H9 (cell line): ENCODE measurements around the gene RNASEH2B. TPM values are rescaled to one million over a fixed set of nuclear protein-coding genes. Genes with fewer than 3 reads are reported as not detected.

Experiments
- DNase-seq: peaks from one replicate; pipeline ENCODE4 v3.0.0-alpha.2; 2017
- H2AFZ ChIP-seq: one replicate; pipeline ENCODE4 v1.6.1; 2013; ENCODE audit warnings: mild to moderate bottlenecking, low read length, control low read depth, moderate library complexity
- H2AK5ac ChIP-seq: 2 replicates; pipeline ENCODE4 v1.6.1; 2013; ENCODE audit warnings: low read length, control low read depth, mixed read lengths; ENCODE audit not compliant: insufficient read length
- H2BK120ac ChIP-seq: one replicate; pipeline ENCODE4 v1.6.1; 2013; ENCODE audit warnings: low read depth, mild to moderate bottlenecking, low read length, control low read depth, inconsistent platforms; ENCODE audit not compliant: poor library complexity, severe bottlenecking
- H2BK12ac ChIP-seq: 2 replicates; pipeline ENCODE4 v1.6.1; 2013; ENCODE audit warnings: low read length, control low read depth, mixed read lengths, low read depth; ENCODE audit not compliant: insufficient read length
- H2BK15ac ChIP-seq: 2 replicates; pipeline ENCODE4 v1.6.1; 2013; ENCODE audit warnings: low read depth, low read length, control low read depth
- H2BK20ac ChIP-seq: one replicate; pipeline ENCODE4 v1.6.1; 2013; ENCODE audit warnings: low read depth, mild to moderate bottlenecking, low read length, control low read depth, inconsistent platforms; ENCODE audit not compliant: poor library complexity, severe bottlenecking
- H2BK5ac ChIP-seq: 2 replicates; pipeline ENCODE4 v1.6.1; 2013; ENCODE audit warnings: low read length, control low read depth, mixed read lengths; ENCODE audit not compliant: insufficient read length
- H3K14ac ChIP-seq: 2 replicates; pipeline ENCODE4 v1.6.1; 2013; ENCODE audit warnings: low read length, control low read depth; ENCODE audit not compliant: insufficient read depth
- H3K18ac ChIP-seq: 2 replicates; pipeline ENCODE4 v1.6.1; 2013; ENCODE audit warnings: low read depth, mild to moderate bottlenecking, mixed read lengths, low read length, control low read depth; ENCODE audit not compliant: insufficient read length
- H3K23ac ChIP-seq: 2 replicates; pipeline ENCODE4 v1.6.1; 2013; ENCODE audit warnings: low read length, control low read depth, mixed read lengths, low read depth; ENCODE audit not compliant: insufficient read length
- H3K23me2 ChIP-seq: 2 replicates; pipeline ENCODE4 v1.6.1; 2013; ENCODE audit warnings: low read depth, mild to moderate bottlenecking, mixed read lengths, low read length, control low read depth; ENCODE audit not compliant: insufficient read length, poor library complexity, severe bottlenecking
- H3K27ac ChIP-seq: 2 replicates; pipeline ENCODE4 v1.5.1; 2013; ENCODE audit warnings: low read length, control low read depth, mixed read lengths, low read depth; ENCODE audit not compliant: insufficient read length
- H3K27me3 ChIP-seq: 2 replicates; pipeline ENCODE4 v1.6.1; 2013; ENCODE audit warnings: low read length, control low read depth, inconsistent platforms; ENCODE audit not compliant: insufficient read depth
- H3K4ac ChIP-seq: 2 replicates; pipeline ENCODE4 v1.6.1; 2013; ENCODE audit warnings: low read depth, mild to moderate bottlenecking, control low read depth, inconsistent platforms, low read length, moderate library complexity
- H3K4me1 ChIP-seq: 2 replicates; pipeline ENCODE4 v1.6.1; 2013; ENCODE audit warnings: low read length, control low read depth, inconsistent platforms; ENCODE audit not compliant: insufficient read depth
- H3K4me2 ChIP-seq: 2 replicates; pipeline ENCODE4 v1.6.1; 2013; ENCODE audit warnings: low read length, control low read depth, mixed read lengths; ENCODE audit not compliant: insufficient read length, insufficient read depth
- H3K56ac ChIP-seq: 2 replicates; pipeline ENCODE4 v1.6.1; 2013; ENCODE audit warnings: low read depth, mild to moderate bottlenecking, mixed read lengths, low read length, control low read depth; ENCODE audit not compliant: insufficient read length
- H3K79me1 ChIP-seq: 2 replicates; pipeline ENCODE4 v1.6.1; 2013; ENCODE audit warnings: low read depth, mild to moderate bottlenecking, moderate library complexity, low read length, control low read depth, inconsistent platforms; ENCODE audit not compliant: insufficient read depth, poor library complexity, severe bottlenecking
- H3K79me2 ChIP-seq: 2 replicates; pipeline ENCODE4 v1.6.1; 2013; ENCODE audit warnings: low read length, control low read depth, inconsistent platforms; ENCODE audit not compliant: insufficient read depth
- H3K9ac ChIP-seq: 2 replicates; pipeline ENCODE4 v1.6.1; 2013; ENCODE audit warnings: low read length, control low read depth, mixed read lengths; ENCODE audit not compliant: insufficient read length; ENCODE audit errors: extremely low read depth
- H3K9me3 ChIP-seq: one replicate; pipeline ENCODE4 v1.6.1; 2013; ENCODE audit warnings: low read depth, low read length, inconsistent platforms; ENCODE audit not compliant: control insufficient read depth
- H3T11ph ChIP-seq: one replicate; pipeline ENCODE4 v1.6.1; 2013; ENCODE audit warnings: mild to moderate bottlenecking, low read length, control low read depth, inconsistent platforms
- H4K20me1 ChIP-seq: one replicate; pipeline ENCODE4 v1.6.1; 2013; ENCODE audit not compliant: control insufficient read depth, insufficient read length, insufficient read depth
- H4K5ac ChIP-seq: 2 replicates; pipeline ENCODE4 v1.6.1; 2013; ENCODE audit warnings: low read depth, mild to moderate bottlenecking, mixed read lengths, low read length, control low read depth; ENCODE audit not compliant: insufficient read length
- H4K8ac ChIP-seq: replicated peaks from 2 replicates; pipeline ENCODE4 v1.6.1; 2013; ENCODE audit warnings: low read length, control low read depth, mixed read lengths, low read depth; ENCODE audit not compliant: insufficient read length
- H4K91ac ChIP-seq: 2 replicates; pipeline ENCODE4 v1.6.1; 2013; ENCODE audit warnings: low read depth, mild to moderate bottlenecking, moderate library complexity, mixed read lengths, low read length, control low read depth; ENCODE audit not compliant: insufficient read length
- H3K27ac Mint-ChIP-seq, 3 experiments: 2 replicates in 2 of 3; 3 replicates in 1 of 3; pipeline ENCODE4 v1.8.0; 2020 to 2021; ENCODE audit warnings: mixed read lengths in 3 of 3, mild to moderate bottlenecking in 1 of 3, moderate library complexity in 1 of 3
- H3K27me3 Mint-ChIP-seq: 2 replicates; pipeline ENCODE4 v1.8.0; 2021; ENCODE audit warnings: low read depth, mild to moderate bottlenecking, moderate library complexity, mixed read lengths
- H3K36me3 Mint-ChIP-seq, 3 experiments: 2 replicates in 2 of 3; 3 replicates in 1 of 3; pipeline ENCODE4 v1.8.0; 2020 to 2021; ENCODE audit warnings: low read depth in 3 of 3, mixed read lengths in 3 of 3; ENCODE audit not compliant: insufficient read depth in 1 of 3
- H3K4me1 Mint-ChIP-seq, 2 experiments: 2 replicates each; pipeline ENCODE4 v1.8.0; 2020; ENCODE audit warnings: mixed read lengths in 2 of 2
- H3K4me3 Mint-ChIP-seq, 2 experiments: 2 replicates in 1 of 2; 3 replicates in 1 of 2; pipeline ENCODE4 v1.8.0; 2020 to 2021; ENCODE audit warnings: mild to moderate bottlenecking in 2 of 2, mixed read lengths in 2 of 2, moderate library complexity in 1 of 2
- H3K9me3 Mint-ChIP-seq, 2 experiments: 2 replicates in 1 of 2; 3 replicates in 1 of 2; pipeline ENCODE4 v1.8.0; 2020; ENCODE audit warnings: mild to moderate bottlenecking in 2 of 2, mixed read lengths in 2 of 2, moderate library complexity in 1 of 2
- WGBS: extraction: QIAGEN DNeasy Blood & Tissue Kit; methylation state at CpG from one replicate; pipeline ENCODE4 v1.1.7; 2013; ENCODE audit warnings: missing lambda C conversion rate, low lambda C conversion rate, mixed read lengths; ENCODE audit not compliant: insufficient read length; ENCODE audit errors: extremely low coverage; 5-methylcytosine and 5-hydroxymethylcytosine counted together
- total RNA-seq: library from RNA; stranded (reverse); gene quantifications from 2 replicates; pipeline ENCODE4 v1.2.1, GENCODE V29; 2021
- TF ChIP-seq, protein P1 (sequence below): fragments of 200-600 bp; sonication (generic); conservative IDR thresholded peaks from 3 replicates; pipeline ENCODE4 v1.8.0; 2021; ENCODE audit warnings: antibody characterized with exemption, mild to moderate bottlenecking

The RNASEH2B gene
- total RNA-seq, 1 experiment from 2014 or later: 53.9 TPM

DNA sequence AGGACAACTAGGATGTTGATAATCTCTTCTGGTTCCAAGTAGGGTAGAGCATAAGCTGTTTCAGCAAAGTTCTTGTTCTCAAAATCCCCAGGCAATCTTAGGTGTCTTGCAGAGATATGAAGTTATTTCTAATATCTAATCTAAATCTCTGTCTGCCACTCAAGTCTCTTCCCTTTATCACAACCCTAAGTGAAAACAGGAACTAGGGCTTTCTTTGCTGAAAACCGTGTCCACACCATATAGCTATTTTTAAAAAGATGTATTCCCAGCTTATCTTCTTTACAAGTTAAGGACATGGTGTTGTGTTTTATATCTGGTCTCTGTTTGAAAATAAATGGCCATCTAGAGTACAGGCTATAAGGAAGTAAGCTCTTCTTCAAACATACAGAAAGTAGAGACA lies 11.3 kb upstream of the RNASEH2B start:
- H2BK5ac ChIP-seq: no peak overlapping the region
- no peaks in the 10 kb centered on the region for H3K9me3 Mint-ChIP-seq
- no peak overlapping the region for H3K27ac ChIP-seq
- no peaks in the 10 kb centered on the region for H3K9me3 ChIP-seq
- H3K36me3 Mint-ChIP-seq: no peaks in the 10 kb centered on the region
- no peak overlapping the region for H3K27ac Mint-ChIP-seq
- H3K4me2 ChIP-seq: no peak overlapping the region
- no peak overlapping the region for H3K9ac ChIP-seq
- TF ChIP-seq, protein P1, sequence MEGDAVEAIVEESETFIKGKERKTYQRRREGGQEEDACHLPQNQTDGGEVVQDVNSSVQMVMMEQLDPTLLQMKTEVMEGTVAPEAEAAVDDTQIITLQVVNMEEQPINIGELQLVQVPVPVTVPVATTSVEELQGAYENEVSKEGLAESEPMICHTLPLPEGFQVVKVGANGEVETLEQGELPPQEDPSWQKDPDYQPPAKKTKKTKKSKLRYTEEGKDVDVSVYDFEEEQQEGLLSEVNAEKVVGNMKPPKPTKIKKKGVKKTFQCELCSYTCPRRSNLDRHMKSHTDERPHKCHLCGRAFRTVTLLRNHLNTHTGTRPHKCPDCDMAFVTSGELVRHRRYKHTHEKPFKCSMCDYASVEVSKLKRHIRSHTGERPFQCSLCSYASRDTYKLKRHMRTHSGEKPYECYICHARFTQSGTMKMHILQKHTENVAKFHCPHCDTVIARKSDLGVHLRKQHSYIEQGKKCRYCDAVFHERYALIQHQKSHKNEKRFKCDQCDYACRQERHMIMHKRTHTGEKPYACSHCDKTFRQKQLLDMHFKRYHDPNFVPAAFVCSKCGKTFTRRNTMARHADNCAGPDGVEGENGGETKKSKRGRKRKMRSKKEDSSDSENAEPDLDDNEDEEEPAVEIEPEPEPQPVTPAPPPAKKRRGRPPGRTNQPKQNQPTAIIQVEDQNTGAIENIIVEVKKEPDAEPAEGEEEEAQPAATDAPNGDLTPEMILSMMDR: no peak
- H3K14ac ChIP-seq: no peak overlapping the region
- H3K23ac ChIP-seq: no peak overlapping the region
- H4K20me1 ChIP-seq: no peaks in the 10 kb centered on the region
- H3K4me3 Mint-ChIP-seq: no peak overlapping the region
- no peak overlapping the region for H2AFZ ChIP-seq
- H3K18ac ChIP-seq: no peak overlapping the region
- H3K23me2 ChIP-seq: no peaks in the 10 kb centered on the region
- H3K4me1 Mint-ChIP-seq: peaks cover 15% of the 10 kb centered on the region in 2 experiments
- no peak overlapping the region for H3K4ac ChIP-seq
- H4K8ac ChIP-seq: no peak overlapping the region
- H3K56ac ChIP-seq: no peak overlapping the region
- H3T11ph ChIP-seq: no peak overlapping the region
- no peaks in the 10 kb centered on the region for H3K27me3 ChIP-seq
- peaks cover 8% of the 10 kb centered on the region; the same call in 1 of the 2 replicates for H3K4me1 ChIP-seq
- H3K27me3 Mint-ChIP-seq: no peaks in the 10 kb centered on the region
- H3K79me1 ChIP-seq: no peaks in the 10 kb centered on the region
- no peak overlapping the region for H2BK20ac ChIP-seq
- H4K91ac ChIP-seq: no peak overlapping the region
- H3K79me2 ChIP-seq: no peaks in the 10 kb centered on the region
- no peak for DNase-seq
- no CpG with 5 or more reads among the region's 1 CpG for WGBS
- H2BK12ac ChIP-seq: no peak overlapping the region
- H2BK15ac ChIP-seq: no peak overlapping the region
- H4K5ac ChIP-seq: no peak overlapping the region
- no peak overlapping the region for H2BK120ac ChIP-seq
- H2AK5ac ChIP-seq: no peak overlapping the region
